Renal cortex interstitium (tissue), 11 donors: ENCODE measurements around the gene CYP2J2. TPM values are rescaled to one million over a fixed set of nuclear protein-coding genes. Genes with fewer than 3 reads are reported as not detected.
A peak's percentile ranks its signal among the peaks of the same experiment; 100 is the strongest.
"Not testable (repeated sequence)": the region's sequence is repeated elsewhere in the genome, so short reads cannot be mapped to it uniquely, and the experiment has no call there.

ENCODE experiments used
- DNase-seq, 11 donors: peaks; one replicate each; pipeline ENCODE4 v3.0.0-alpha.2; 2013; ENCODE audit warnings: low read depth in 9 of 11, low spot score in 4 of 11; ENCODE audit errors: extremely low read depth in 1 of 11
- polyA plus RNA-seq, 3 donors: library from polyadenylated mRNA; unstranded; fragments of 120-200 nt; gene quantifications; one replicate each; pipeline ENCODE4 v1.2.1, GENCODE V29; 2013; ENCODE audit not compliant: insufficient read length in 3 of 3

CYP2J2 gene
- polyA plus RNA-seq, 3 donors, result 1.1 to 1.4 (median 1.2) TPM

GRCh38 chr1:59928996-59929395, 2.4 kb upstream of the CYP2J2 start:
- DNase-seq, result no peak

- DNase-seq, result no peak
Measured at GRCh38 chr1:59927213-59927612, 640 bp upstream of the CYP2J2 start.

- no peak for DNase-seq
Measured at GRCh38 chr1:59924653-59925052, 1.9 kb downstream of the CYP2J2 start.

- DNase-seq, result not testable (repeated sequence)
Measured at GRCh38 chr1:59921258-59921899, 5.2 kb downstream of the CYP2J2 start.

- no peak for DNase-seq
Measured at GRCh38 chr1:59919746-59920145, 6.8 kb downstream of the CYP2J2 start.

- no peak for DNase-seq
Measured at GRCh38 chr1:59917785-59918180, 8.8 kb downstream of the CYP2J2 start.

GRCh38 chr1:59917026-59917784, 9.4 kb downstream of the CYP2J2 start:
- no peak for DNase-seq

- no peak for DNase-seq
Measured at GRCh38 chr1:59915516-59915915, 11.1 kb downstream of the CYP2J2 start.

- not testable (repeated sequence) for DNase-seq
Measured at GRCh38 chr1:59914791-59915286, 11.7 kb downstream of the CYP2J2 start.

GRCh38 chr1:59908682-59909081, 17.9 kb downstream of the CYP2J2 start:
- no peak for DNase-seq

GRCh38 chr1:59908084-59908483, 18.5 kb downstream of the CYP2J2 start:
- no peak for DNase-seq

- no peak for DNase-seq
Measured at GRCh38 chr1:59906931-59907330, 19.6 kb downstream of the CYP2J2 start.

GRCh38 chr1:59903141-59903754, 23.3 kb downstream of the CYP2J2 start:
- no peak for DNase-seq

GRCh38 chr1:59901770-59902388, 24.7 kb downstream of the CYP2J2 start:
- DNase-seq, result no peak

GRCh38 chr1:59900640-59901039, 25.9 kb downstream of the CYP2J2 start:
- DNase-seq, result no peak

- no peak for DNase-seq
Measured at GRCh38 chr1:59898927-59899326, 27.6 kb downstream of the CYP2J2 start.

GRCh38 chr1:59897165-59897564, 29.4 kb downstream of the CYP2J2 start:
- no peak for DNase-seq

- DNase-seq, result peak in 2 of 11 donors; percentile 7 to 15
Measured at GRCh38 chr1:59892841-59893811, 33.4 kb downstream of the CYP2J2 start.
